HL-60 (cell line): ENCODE results near the gene PHF13.

Experiments
- DNase-seq, 2 experiments: peaks; one replicate each; pipeline ENCODE4 v3.0.0-alpha.2; 2010 to 2020; ENCODE audit warnings: low read depth in 1 of 2, low spot score in 1 of 2
- H3K27ac ChIP-seq: fragments of 250-450 bp; sonication (Bioruptor Pico); replicated peaks from 2 replicates; pipeline ENCODE4 v1.5.1; 2020; ENCODE audit warnings: mild to moderate bottlenecking, moderate library complexity
- H3K27me3 ChIP-seq: fragments of 250-450 bp; sonication (Bioruptor Pico); 2 replicates; pipeline ENCODE4 v1.5.1; 2021; ENCODE audit warnings: mild to moderate bottlenecking, moderate library complexity; ENCODE audit not compliant: insufficient read depth, poor library complexity, severe bottlenecking
- H3K4me3 ChIP-seq: replicated peaks from 2 replicates; pipeline ENCODE4 v1.5.1; 2011; ENCODE audit warnings: mild to moderate bottlenecking, control low read depth, low read length; ENCODE audit not compliant: insufficient read depth
- GABPA ChIP-seq: IDR thresholded peaks from 2 replicates; pipeline ENCODE4 v1.6.1; 2012; ENCODE audit warnings: low read depth
- POLR2AphosphoS5 ChIP-seq: IDR thresholded peaks from 2 replicates; pipeline ENCODE4 v1.6.1; 2012; ENCODE audit warnings: low read depth
- SPI1 ChIP-seq: IDR thresholded peaks from 2 replicates; pipeline ENCODE4 v1.6.1; 2012; ENCODE audit warnings: low read depth, mild to moderate bottlenecking, borderline replicate concordance
- TF ChIP-seq, protein P1 (sequence below): IDR thresholded peaks from 2 replicates; pipeline ENCODE4 v1.6.1; 2012; ENCODE audit warnings: low read depth; ENCODE audit not compliant: insufficient replicate concordance
- TF ChIP-seq, protein P2 (sequence below): IDR thresholded peaks from one replicate; pipeline ENCODE4 v1.5.1; 2011; ENCODE audit warnings: low read length, control low read depth, inconsistent platforms; ENCODE audit not compliant: insufficient read depth

The PHF13 gene

DNA sequence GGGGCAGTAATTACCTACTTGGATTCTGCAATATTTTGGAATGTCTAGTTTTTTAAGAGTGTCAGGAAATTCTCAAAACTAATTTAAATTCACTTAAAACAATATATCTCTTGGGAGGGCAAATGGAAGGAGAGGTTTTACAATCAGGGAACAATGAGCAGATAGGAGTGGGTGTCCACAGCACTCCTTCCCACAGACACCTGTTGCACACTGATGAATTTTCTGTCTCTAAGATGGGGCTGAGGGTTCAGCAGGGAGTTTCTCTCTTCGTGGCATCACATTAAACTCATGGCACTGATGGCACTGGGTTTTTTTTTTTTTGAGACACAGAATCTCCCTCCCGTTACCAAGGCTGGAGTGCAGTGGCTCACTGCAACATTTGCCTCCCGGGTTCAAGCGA lies 5.5 kb downstream of the PHF13 start:
- Histone ChIP-seq H3K27me3 (no peaks in the 10 kb centered on the region), H3K27ac (no peak overlapping the region), H3K4me3 (no peak overlapping the region)
- DNase-seq, result no peak
- TF ChIP-seq, protein P1, sequence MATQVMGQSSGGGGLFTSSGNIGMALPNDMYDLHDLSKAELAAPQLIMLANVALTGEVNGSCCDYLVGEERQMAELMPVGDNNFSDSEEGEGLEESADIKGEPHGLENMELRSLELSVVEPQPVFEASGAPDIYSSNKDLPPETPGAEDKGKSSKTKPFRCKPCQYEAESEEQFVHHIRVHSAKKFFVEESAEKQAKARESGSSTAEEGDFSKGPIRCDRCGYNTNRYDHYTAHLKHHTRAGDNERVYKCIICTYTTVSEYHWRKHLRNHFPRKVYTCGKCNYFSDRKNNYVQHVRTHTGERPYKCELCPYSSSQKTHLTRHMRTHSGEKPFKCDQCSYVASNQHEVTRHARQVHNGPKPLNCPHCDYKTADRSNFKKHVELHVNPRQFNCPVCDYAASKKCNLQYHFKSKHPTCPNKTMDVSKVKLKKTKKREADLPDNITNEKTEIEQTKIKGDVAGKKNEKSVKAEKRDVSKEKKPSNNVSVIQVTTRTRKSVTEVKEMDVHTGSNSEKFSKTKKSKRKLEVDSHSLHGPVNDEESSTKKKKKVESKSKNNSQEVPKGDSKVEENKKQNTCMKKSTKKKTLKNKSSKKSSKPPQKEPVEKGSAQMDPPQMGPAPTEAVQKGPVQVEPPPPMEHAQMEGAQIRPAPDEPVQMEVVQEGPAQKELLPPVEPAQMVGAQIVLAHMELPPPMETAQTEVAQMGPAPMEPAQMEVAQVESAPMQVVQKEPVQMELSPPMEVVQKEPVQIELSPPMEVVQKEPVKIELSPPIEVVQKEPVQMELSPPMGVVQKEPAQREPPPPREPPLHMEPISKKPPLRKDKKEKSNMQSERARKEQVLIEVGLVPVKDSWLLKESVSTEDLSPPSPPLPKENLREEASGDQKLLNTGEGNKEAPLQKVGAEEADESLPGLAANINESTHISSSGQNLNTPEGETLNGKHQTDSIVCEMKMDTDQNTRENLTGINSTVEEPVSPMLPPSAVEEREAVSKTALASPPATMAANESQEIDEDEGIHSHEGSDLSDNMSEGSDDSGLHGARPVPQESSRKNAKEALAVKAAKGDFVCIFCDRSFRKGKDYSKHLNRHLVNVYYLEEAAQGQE, result no peak
- TF ChIP-seq, protein P2, sequence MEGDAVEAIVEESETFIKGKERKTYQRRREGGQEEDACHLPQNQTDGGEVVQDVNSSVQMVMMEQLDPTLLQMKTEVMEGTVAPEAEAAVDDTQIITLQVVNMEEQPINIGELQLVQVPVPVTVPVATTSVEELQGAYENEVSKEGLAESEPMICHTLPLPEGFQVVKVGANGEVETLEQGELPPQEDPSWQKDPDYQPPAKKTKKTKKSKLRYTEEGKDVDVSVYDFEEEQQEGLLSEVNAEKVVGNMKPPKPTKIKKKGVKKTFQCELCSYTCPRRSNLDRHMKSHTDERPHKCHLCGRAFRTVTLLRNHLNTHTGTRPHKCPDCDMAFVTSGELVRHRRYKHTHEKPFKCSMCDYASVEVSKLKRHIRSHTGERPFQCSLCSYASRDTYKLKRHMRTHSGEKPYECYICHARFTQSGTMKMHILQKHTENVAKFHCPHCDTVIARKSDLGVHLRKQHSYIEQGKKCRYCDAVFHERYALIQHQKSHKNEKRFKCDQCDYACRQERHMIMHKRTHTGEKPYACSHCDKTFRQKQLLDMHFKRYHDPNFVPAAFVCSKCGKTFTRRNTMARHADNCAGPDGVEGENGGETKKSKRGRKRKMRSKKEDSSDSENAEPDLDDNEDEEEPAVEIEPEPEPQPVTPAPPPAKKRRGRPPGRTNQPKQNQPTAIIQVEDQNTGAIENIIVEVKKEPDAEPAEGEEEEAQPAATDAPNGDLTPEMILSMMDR, result no peak
- TF ChIP-seq SPI1, result no peak
- TF ChIP-seq POLR2AphosphoS5, result no peak
- no peak for TF ChIP-seq GABPA

DNA sequence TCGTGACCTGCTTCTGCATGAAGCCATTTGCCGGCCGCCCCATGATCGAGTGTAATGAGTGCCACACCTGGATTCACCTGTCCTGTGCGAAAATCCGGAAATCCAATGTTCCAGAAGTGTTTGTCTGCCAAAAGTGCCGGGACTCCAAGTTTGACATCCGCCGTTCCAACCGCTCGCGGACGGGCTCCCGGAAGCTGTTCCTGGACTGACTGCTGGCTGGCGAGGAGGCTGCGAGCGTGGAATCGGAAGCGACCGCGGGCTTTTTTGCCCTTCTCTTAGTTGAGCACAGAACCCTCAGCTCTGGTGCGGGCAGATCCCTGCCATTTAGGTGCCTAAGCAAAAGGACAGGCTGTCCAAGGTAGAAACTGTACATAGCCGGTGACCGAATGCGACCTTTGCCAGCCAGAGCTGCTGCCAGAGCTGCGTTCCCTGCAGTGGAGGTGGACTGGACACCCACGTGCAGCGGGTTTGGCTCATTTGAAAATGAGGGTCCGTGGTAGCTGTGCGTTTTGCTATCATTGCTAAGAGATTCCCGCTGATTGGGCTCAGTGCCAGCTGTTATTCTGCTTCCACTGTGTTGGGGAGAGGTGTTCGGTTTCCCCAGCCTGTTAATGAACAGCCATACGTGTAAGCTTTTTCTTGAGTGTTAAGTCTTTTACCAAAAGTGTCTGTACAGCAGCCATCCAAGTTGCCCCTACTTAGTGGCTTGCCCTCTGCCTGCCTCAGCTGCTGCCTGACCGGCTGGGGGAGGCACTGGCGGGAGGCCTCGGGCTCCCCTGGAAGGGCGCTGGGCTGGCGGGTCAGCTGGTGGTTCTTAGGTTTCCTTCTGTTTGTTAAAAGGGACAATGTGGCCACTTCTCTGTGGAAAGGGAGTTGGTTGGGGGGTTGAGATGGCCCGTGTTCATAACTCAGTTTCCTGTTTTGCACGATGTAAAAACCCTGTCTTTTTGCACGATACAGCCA lies 8.2 kb downstream of the PHF13 start:
- DNase-seq, result no peak
- TF ChIP-seq POLR2AphosphoS5, result no peak
- TF ChIP-seq, protein P1, result no peak
- TF ChIP-seq SPI1, result no peak
- TF ChIP-seq, protein P2, result no peak
- TF ChIP-seq GABPA, result no peak
- H3K4me3 ChIP-seq, result no peak overlapping the region

GRCh38 chr1:6622396-6623152 lies 9.0 kb downstream of the PHF13 start:
- H3K27ac ChIP-seq, result no peak overlapping the region
- H3K27me3 ChIP-seq, result no peaks in the 10 kb centered on the region
- TF ChIP-seq, protein P1, result no peak
- TF ChIP-seq, protein P2, result no peak
- no peak for TF ChIP-seq GABPA
- no peak for TF ChIP-seq SPI1
- TF ChIP-seq POLR2AphosphoS5, result no peak
- DNase-seq, result no peak
- no peak overlapping the region for H3K4me3 ChIP-seq

More for the DNA sequence above, 8.2 kb downstream of the PHF13 start:
- Histone ChIP-seq H3K27ac (no peak overlapping the region), H3K27me3 (no peaks in the 10 kb centered on the region)
